Endothelial cell of umbilical vein (primary cell): Measurements from ENCODE around the gene ZNF280D.

Source experiments
- CTCF ChIP-seq, 2 donors: IDR thresholded peaks; 1 replicate in 1 of 2; 2 replicates in 1 of 2; pipeline ENCODE4 v1.5.1; 2011; ENCODE audit warnings: low read length in 2 of 2, mild to moderate bottlenecking in 2 of 2, moderate library complexity in 2 of 2, control low read depth in 1 of 2, inconsistent platforms in 1 of 2, low read depth in 1 of 2; ENCODE audit not compliant: insufficient read depth in 1 of 2; ENCODE audit errors: extremely low read depth in 1 of 2
- EZH2 ChIP-seq: IDR thresholded peaks from 2 replicates; pipeline ENCODE4 v1.6.1; 2012; ENCODE audit warnings: borderline replicate concordance, low read depth, mild to moderate bottlenecking, moderate library complexity, low read length, inconsistent platforms; ENCODE audit not compliant: severe bottlenecking
- FOS ChIP-seq: IDR thresholded peaks from 2 replicates; pipeline ENCODE4 v1.6.1; 2011; ENCODE audit warnings: mild to moderate bottlenecking, low read length, moderate library complexity, borderline replicate concordance; ENCODE audit not compliant: insufficient read depth
- JUN ChIP-seq: IDR thresholded peaks from 2 replicates; pipeline ENCODE4 v1.6.1; 2011; ENCODE audit warnings: borderline replicate concordance, low read depth; ENCODE audit not compliant: insufficient read length, insufficient read depth
- MAX ChIP-seq: IDR thresholded peaks from 2 replicates; pipeline ENCODE4 v1.6.1; 2011; ENCODE audit not compliant: insufficient read depth, insufficient read length
- MYC ChIP-seq: IDR thresholded peaks from one replicate; pipeline ENCODE4 v1.6.1; 2011; ENCODE audit warnings: mild to moderate bottlenecking, low read depth, low read length
- POLR2A ChIP-seq: IDR thresholded peaks from 2 replicates; pipeline ENCODE4 v1.6.1; 2012; ENCODE audit warnings: low read depth, mild to moderate bottlenecking, control low read depth, low read length
- POLR2AphosphoS5 ChIP-seq: IDR thresholded peaks from 2 replicates; pipeline ENCODE4 v1.6.1; 2012; ENCODE audit warnings: low read depth, mild to moderate bottlenecking, control low read depth, low read length, moderate library complexity; ENCODE audit not compliant: insufficient read depth

DNA sequence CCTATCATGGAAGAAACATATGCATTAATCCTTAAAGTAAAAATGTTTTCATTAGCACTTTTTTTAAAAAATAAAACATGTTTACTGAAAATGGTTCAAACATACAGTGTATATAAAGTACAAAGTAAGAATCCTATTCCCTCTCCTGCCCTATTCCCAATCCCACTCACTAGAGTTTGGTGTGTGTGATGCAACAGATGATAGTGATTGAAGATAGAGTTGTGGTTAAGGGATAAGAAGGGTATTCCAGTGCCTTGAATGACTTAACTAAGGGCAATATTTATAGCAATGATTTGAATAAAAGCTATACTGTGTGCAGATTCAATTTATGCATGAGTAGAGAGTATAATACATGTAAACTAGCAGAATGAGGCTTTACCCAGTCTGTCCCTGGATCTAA, 18.1 kb downstream of the ZNF280D start:
- TF ChIP-seq MYC (no peak), POLR2A (no peak), CTCF (IDR thresholded peaks at IDR 0.05; ENCODE audit: extremely low read depth in 1 of 2, insufficient read depth in 1 of 2, low read depth in 1 of 2, low read length in 2 of 2) (no peak), POLR2AphosphoS5 (no peak), MAX (no peak), EZH2 (no peak), JUN (no peak), FOS (no peak)
